Stimulated activated naive CD8-positive, alpha-beta T cell treated with anti-CD3 and anti-CD28 coated beads, Interleukin-15, Interleukin-2, amounts not matched to agents 100 U/mL and 50 U/mL, for 24 hours (primary cell): ENCODE data around the gene LRRC75B.
A peak's percentile ranks its signal among the peaks of the same experiment; 100 is the strongest.
"Not testable (repeated sequence)": the region's sequence is repeated elsewhere in the genome, so short reads cannot be mapped to it uniquely, and the experiment has no call there.

Experiments
- ATAC-seq: fragments of 150-1000 bp; cut with Tn5 transposase; one replicate; pipeline ENCODE4 v1.10.0; 2021
- DNase-seq: peaks from one replicate; pipeline ENCODE4 v3.0.0; 2021

The LRRC75B gene

DNA sequence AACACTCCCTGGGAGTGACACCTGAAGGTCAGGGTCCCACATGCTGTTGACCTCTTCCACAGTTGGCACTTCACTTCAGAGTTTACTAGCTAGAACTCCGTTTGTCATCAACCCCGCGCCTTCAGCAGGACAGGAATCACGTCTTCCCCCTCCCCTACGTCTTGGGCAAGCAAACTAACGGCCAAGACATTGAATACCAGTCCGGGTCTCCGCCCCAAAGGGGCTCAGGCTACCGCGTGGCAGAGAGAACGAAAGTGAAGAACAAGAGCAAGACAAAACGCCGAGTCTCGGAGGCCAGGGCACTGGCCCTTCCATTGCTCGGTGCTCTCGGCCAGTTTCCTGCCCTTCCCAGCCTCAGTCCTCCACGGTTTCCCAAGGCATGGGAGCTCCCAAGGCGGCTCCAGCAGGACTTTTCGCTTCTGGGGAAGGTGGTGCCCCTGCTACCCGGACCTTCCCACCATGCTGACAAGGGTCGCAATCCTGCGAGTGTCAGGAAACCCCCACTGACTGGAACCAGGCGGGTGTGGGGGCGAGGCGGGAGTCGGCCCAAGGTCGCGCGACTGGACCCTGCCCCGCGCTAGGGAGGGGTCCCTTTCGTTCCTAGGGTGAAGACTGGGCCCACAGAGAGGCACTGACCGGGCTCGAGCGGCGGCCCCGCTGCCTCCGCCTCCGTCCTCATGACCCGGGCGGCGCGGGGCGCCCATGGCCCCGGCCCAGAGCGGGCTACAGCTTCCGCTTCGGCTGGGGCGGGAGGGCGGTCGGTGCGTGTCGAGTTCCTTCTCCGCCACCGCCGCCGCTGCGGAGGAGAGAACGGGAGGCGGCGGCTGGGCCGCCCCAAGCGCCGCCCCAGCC, 38.3 kb downstream of the LRRC75B start, which contains the start of gene GUCD1:
TSS of gene GUCD1 (minus strand) at position 826 of the 852 bp plus-strand sequence. CDS start at position 679, 147 bp downstream.
- ATAC-seq (no peak), DNase-seq (peak; percentile 43)

DNA sequence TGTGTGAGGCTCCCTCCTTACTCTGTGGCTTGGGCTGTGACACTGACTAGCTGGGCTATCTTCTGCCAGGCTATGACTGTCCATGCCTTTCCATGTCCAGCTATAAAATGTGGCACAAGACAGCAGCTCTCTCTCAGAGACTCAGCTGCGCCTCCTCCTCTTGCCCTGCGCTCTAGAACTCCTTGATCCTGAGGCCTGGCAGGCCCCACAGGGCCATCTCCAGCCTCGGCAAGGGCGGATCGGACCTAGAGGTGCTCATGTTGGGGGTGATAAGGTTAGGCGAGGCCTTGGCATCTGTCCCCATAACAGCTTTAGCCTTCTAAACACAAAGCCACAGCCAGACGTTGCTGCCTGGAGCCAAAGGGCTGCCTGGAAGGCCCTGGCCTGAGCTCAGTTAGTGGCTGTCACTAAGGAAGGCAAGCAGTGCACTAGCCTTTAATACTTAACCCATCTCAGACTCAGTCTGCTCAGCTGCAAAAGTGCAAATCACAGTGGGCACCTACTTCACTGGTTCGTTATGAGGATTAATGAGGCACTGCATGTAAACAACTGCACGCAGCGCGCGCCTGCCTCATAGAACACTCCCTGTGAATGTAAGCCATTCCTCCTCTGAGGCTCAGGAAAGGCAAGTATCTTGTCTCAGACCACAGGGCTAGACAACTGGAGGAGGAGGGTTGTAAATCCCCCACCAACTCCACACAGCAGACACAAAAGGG, 39.1 kb downstream of the LRRC75B start:
- ATAC-seq (no peak), DNase-seq (no peak)

DNA sequence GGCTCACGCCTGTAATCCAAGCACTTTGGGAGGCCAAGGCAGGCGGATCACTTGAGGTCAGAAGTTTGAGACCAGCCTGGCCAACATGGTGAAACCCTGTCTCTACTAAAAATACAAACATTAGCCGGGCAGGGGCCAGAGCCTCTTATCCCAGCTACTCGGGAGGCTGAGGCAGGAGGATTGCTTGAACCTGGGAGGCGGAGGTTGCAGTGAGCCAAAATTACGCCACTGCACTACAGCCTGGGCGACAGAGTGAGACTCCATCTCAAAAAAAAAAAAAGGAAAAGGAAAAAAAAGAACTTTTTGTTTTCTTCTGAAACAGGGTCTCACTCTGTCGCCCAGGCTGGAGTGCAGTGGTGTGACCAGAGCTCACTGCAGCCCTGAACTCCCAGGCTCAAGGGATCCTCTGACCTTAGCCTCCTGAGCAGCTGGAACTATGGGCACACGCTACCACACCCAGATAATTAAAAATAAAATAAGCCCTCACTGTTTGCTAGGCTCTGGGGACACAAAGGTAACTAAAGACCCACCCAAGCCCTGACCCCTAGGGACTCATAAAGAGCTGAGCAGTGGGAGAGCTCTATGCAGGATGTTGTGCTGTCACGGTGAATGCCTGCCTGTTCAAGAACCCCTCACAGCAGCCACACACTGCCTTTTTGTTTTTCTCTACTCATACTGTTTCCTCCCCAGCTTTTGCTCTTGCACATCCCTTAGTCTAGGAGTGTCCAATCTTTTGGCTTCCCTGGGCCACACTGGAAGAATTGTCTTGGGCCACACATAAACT, 40.2 kb downstream of the LRRC75B start:
- ATAC-seq: not testable (repeated sequence)

DNA sequence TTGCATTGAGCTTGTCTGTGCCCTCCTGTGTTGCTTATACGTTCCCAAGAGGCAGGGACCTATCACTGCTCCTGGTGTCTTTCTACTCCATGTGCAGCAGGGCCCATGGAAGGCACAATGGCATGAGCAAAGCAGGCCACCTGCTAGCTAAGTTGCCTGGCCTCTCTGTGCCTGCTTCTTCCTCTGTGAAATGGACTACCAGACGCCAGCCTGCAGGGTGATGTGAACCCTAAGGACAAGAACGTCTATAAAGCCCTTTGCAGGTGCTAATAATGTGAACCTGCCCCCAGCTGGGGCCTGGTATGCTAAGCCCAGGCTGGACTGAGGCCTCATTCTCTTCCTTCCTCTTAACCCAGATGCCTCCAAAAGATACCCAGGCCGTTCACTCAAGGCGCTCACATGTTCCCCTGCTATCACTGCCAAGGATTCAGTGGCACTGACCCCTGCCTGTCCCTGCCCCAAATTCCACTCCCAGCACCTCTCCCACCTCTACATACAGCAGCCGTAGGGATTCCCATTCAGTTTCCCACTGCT, 41.9 kb downstream of the LRRC75B start:
- no peak for DNase-seq
- no peak for ATAC-seq

More for the DNA sequence above, 40.2 kb downstream of the LRRC75B start:
- DNase-seq: not testable (repeated sequence)

DNA sequence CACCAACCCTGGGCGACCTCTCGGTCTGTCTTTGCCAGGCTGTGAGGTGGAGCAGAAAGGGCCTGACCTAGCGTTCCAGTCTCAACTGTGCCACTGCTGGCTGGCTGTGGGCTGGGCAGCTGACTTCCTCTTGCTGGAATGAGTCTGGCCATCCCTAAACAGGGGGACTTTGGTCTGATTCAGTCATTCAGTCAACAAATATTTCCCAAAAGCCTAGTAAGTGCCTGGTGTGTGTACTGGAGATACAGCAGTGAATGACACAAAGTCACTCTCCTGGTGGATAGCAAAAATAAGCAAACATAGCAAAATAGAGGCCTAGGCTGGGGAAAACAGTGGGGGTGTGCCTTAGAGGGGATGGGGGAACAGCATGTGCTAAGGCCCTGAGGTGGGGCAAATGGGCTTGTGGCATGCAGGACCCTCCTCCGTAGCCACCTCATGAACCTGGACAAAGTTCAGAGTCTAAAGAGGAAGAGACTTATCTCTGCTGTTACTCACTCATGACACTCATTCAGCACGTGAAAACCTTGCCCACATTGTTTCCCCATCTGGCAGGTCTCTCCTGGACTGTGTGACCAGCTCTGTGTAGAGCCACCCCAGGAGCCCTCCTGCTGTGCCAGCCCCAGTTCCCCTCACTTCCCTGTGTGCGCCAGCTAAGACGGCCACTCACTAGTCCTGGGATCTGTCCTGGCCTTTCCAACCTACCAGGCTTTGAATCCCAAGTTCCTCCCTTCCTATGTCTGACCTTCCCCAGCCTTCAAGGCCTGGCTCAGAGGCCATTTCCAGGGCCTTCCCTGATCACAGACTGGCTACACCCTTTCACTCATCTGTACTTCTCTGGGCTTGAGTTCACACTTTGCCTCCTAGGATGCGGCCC, 42.6 kb downstream of the LRRC75B start:
- ATAC-seq: no peak
- no peak for DNase-seq

DNA sequence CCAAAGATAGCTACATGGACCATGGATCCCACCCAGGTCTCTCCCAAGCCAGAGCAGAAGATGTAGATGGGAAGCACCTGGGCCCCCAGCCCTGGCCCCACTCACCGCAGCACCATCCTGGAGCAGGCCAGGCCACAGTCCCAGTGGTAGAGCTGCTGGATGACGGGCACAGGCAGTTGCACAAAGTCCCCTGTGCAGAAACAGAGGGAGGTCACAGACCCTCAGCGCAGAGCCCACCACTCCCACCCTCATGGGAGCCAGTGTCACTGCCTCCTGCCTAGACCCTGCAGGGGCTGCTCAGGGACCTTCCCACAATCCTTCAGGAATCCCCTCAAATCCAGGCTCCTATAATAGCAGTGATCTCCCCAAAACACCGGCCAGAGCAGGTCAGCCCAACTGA, 44.1 kb downstream of the LRRC75B start:
- DNase-seq (no peak), ATAC-seq (no peak)

DNA sequence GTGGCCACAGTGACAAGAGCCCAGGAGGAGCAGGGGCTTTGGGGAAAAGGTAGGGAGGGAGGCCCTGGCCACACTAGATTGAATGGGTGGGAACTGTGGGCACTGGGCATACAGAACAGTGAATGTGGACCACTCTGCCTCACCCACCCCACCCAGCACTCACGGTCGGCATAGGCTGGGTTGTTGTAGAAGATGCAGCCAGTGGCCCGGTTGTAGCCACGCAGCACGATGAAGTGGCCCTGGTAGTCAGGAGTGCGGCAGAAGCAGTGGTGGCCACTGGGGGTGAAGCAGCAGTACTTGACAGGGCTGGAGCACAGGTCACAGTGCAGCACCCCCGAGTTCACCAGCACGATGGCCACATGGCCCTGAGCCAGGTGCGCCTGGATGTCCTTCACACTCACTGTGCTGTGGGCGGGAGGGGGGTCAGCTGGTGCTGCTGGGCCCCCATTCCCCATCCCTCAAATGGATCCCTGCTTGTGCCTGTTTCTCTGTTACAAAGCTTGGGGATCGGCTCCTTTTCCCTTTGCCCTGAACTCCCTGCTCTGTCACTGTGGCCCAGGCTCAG, 49.1 kb downstream of the LRRC75B start:
- DNase-seq: no peak
- no peak for ATAC-seq

DNA sequence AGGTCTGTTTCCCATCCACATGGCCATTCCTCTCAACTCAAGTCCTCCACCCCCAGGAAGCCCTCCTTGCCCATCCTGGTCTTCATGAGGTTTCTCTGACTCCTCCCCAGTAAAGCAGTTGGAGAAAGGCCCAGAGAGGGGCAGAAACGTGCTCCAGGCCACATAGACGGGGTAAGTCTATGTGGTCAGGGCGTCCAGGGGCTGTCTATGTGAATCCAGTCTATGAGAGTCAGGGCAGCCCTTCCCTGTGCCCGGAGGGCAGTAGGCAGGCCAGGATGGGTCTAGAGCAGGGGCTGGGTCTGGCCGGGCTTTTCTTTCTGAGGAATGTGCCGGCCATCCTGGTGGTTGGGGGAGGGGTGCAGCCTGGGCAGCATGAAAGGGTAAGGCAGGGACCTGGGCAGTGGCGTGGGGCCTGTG, 49.7 kb downstream of the LRRC75B start:
- ATAC-seq (no peak), DNase-seq (no peak)

DNA sequence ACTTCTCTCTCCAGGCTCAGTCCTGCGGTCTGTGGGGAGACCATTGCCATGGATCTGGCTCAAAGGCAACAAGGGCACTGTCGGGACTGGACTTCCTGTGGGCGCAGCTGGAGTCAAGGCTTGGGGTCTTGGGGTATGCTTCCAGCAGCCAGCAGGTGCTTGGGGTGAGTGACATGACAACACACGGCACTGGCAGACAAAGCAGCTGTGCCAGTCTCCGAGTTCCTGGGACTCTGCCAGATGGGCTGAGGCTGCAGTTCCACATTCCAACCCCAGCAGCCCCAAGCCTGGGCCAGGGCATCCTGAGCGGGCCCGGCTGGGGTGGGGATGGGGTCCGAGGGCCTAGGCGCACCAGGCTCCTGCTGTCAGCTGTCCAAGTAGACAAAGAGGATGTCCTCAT, 50.2 kb downstream of the LRRC75B start:
- DNase-seq (no peak), ATAC-seq (no peak)

DNA sequence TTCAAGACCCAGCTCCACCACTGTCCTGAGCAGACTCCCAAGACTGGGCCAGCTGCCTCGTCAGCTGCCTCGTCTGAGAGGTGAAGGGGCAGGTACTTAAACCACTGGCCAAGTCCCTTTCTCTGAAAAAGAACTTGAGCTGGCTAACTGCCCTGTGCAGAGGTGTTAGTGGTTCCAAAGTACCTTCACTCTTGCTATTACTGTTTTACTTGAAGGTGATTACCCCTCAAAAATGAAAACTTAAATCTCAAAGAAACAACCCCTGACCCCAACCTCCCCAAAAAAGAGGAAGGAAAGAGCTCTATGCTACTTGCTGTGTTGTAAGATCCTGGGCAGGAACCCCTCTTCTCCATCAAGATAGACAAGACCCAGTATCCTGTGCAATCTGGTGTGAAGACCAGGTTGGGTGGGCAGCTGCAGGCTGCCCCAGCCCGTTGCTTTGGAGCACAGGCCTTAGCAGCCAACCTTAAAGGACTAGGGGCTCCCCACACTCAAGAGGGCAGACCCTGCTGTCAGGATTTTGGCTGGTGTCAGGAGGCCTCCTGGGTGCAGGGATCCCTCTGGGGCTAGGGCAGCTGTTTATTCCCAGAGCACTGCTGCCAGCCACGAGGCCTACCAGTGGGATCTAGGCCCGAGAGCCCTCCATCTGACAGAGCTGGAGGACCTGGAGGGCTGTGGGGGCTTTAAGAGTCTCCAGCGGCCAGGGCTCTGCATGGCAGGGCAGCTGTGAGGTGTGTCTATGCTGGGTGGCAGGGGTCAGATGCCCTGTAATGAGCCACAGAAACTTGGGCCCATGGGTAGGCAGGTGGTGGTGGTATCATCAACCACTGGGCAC, 51.0 kb downstream of the LRRC75B start:
- no peak for DNase-seq
- ATAC-seq: no peak

DNA sequence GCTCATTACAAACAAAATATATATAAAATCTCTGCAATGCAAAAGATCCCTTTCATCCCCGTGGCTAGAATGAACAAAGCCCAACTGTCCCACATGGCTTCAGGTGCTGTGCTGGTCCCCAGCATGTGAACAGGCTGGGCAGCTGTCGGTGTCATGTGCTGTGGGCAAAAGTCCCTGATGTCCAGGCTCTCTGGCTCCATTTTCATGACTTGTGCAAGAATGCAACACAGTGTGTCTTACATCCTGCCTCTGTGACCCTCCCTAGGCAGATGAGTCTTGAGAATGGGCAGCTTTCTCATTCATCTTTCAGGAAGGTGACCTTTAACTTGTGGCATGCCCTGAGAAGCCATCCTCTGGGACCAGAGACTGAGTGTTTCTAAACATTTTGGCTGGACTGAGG, 52.4 kb downstream of the LRRC75B start:
- ATAC-seq: no peak
- no peak for DNase-seq

DNA sequence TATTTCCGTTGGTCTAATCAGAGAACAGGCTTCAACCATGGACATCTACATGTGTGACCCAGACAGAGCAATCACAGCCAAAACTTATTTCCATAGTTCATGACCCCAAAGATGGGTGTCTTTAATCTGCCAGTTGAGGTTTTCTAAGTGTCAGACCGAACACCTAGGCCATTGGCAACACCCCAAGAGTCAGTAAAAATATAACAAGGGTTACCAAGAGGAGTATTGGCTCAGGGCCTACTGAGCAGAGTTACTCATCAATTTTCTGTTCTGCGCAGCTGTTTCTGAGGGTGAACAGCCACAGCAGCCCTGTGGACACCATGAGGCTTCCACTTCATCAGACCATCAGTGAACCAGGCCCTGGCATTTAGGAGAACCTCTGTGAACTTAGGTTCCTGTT, 56.8 kb downstream of the LRRC75B start:
- no peak for DNase-seq
- ATAC-seq: no peak
